HEK293T (cell line): ENCODE results near the gene NOC2L.

Experiments used
- HDGF ChIP-seq: fragments of 450-650 bp; IDR thresholded peaks from 2 replicates; pipeline ENCODE4 v1.6.1; 2017; ENCODE audit warnings: antibody characterized with exemption, borderline replicate concordance
- SUZ12 ChIP-seq: fragments of 450-650 bp; IDR thresholded peaks from 2 replicates; pipeline ENCODE4 v1.6.1; 2016; ENCODE audit warnings: mild to moderate bottlenecking
- TARDBP ChIP-seq: fragments of 450-650 bp; IDR thresholded peaks from 2 replicates; pipeline ENCODE4 v1.6.1; 2016

DNA sequence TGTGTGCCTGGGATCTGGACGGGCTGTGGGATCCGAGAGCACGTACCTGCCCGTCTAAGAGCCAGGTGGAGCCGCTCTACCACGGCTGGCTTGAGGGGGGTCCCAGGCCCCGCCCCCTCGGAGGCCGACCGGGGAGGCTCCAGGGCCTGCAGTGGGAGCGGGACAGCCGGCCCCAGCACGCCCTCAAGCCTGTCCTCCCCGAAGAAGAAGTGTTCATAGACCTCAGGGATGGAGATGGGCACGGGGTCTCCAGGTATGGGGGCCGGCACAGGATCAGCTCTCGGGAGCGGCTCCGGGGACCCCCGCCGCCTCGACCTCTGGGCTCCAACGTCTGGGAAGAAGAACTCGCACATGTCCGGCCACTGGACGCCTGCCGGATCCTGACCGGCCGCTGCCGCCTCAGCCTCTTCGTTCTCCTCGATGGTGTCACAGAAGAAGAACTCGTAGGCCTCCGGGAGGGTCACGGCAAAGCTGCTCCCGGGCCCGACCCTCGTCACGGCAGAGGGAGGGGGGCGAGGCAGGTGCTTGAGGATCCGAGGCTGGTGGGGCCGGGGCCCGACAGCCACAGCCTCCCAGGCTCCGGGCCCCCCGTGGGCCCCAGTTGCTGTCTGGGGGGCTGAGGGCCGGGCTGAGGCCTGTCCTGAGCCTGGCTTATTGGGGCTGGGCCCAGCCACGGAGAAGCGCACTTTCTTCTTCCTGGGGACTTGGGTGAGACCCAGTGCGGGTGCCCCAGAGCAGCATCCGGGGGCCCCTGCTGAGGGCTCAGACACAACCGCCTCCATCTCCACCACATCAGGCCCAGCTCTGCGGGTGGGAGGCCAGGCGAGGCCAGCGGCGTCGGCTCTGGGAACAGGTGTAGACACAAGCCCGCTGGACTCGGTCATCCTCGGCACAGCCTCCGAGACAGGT lies 20.0 kb upstream of the NOC2L start:
- TF ChIP-seq TARDBP (no peak), HDGF (no peak), SUZ12 (no peak)
